HepG2 (cell line): ENCODE measurements around the gene PTGIS. TPM values are rescaled to one million over a fixed set of nuclear protein-coding genes. Genes with fewer than 3 reads are reported as not detected.
A peak's percentile ranks its signal among the peaks of the same experiment; 100 is the strongest.

Experiments used
- ATAC-seq: fragments of 200-7000 bp; cut with Tn5 transposase; 3 replicates; pipeline ENCODE4 v1.9.1; 2020; ENCODE audit warnings: mild to moderate bottlenecking, moderate library complexity
- BruUV-seq: library from RNA; stranded (reverse); fragments of 400-500 nt; replicated peaks from 2 replicates; lab custom pipeline; 2021; lab: Mats Ljungman, UMichigan
- CTCF ChIA-PET: fragments of 300-600 bp; formaldehyde crosslinking; extraction: SDS; loops from one replicate; lab custom pipeline; 2021; ENCODE audit warnings: low total read pairs, inconsistent platforms, low intra/inter-chr PET ratio; lab: Yijun Ruan, JAX
- POLR2A ChIA-PET: fragments of 350-600 bp; sonication (Branson Sonifier 250); formaldehyde crosslinking; loops from one replicate; lab custom pipeline; 2020; ENCODE audit warnings: antibody characterized with exemption, inconsistent platforms; lab: Yijun Ruan, JAX
- DNase-seq: peaks from one replicate; pipeline ENCODE4 v3.0.0-alpha.2; 2015; ENCODE audit warnings: low spot score
- FAIRE-seq: peaks from 3 replicates; lab custom pipeline; 2011; peaks lifted over from hg19 to GRCh38; lab: Jason Lieb, UNC
- H2AFZ ChIP-seq: one replicate; pipeline ENCODE4 v1.6.1; 2011; ENCODE audit warnings: low read length, inconsistent platforms
- H3K27ac ChIP-seq: fragments of 300-600 bp; 3 replicates; pipeline ENCODE4 v1.8.0; 2011; ENCODE audit warnings: mixed run types, mild to moderate bottlenecking, mixed read lengths, low read length, inconsistent platforms; ENCODE audit not compliant: insufficient read depth; ENCODE audit errors: extremely low read length
- H3K27me3 ChIP-seq, 2 experiments: fragments of 200-600 bp in 1 of 2; 2 replicates in 1 of 2; 3 replicates in 1 of 2; pipeline versions ENCODE4 v1.6.0 to v1.8.0; 2011; ENCODE audit warnings: low read length in 2 of 2, mild to moderate bottlenecking in 2 of 2, moderate library complexity in 2 of 2, inconsistent platforms in 1 of 2; ENCODE audit not compliant: insufficient read depth in 2 of 2, control insufficient read depth in 1 of 2
- H3K36me3 ChIP-seq, 2 experiments: fragments of 200-600 bp in 1 of 2; replicated peaks in 1 of 2; 2 replicates in 1 of 2; 3 replicates in 1 of 2; pipeline versions ENCODE4 v1.5.1 to v1.8.0; 2011; ENCODE audit warnings: low read length in 2 of 2, inconsistent platforms in 1 of 2; ENCODE audit not compliant: insufficient read depth in 2 of 2, control insufficient read depth in 1 of 2
- H3K4me1 ChIP-seq: 2 replicates; pipeline ENCODE4 v1.5.1; 2012; ENCODE audit warnings: low read length, inconsistent platforms; ENCODE audit not compliant: insufficient read depth
- H3K4me2 ChIP-seq: 2 replicates; pipeline ENCODE4 v1.6.0; 2011; ENCODE audit warnings: low read depth, low read length, inconsistent platforms
- H3K4me3 ChIP-seq, 3 experiments: fragments of 200-600 bp in 1 of 3; sonication (generic), shearing (Covaris generic) in 1 of 3; replicated peaks in 1 of 3; 2 replicates each; pipeline ENCODE4 v1.5.1; 2011 to 2016; ENCODE audit warnings: low read length in 3 of 3, inconsistent platforms in 2 of 3, low read depth in 2 of 3, mild to moderate bottlenecking in 2 of 3, control low read depth in 1 of 3, mixed read lengths in 1 of 3; ENCODE audit not compliant: insufficient read depth in 1 of 3
- H3K79me2 ChIP-seq: one replicate; pipeline ENCODE4 v1.6.1; 2011; ENCODE audit warnings: low read length, inconsistent platforms; ENCODE audit not compliant: insufficient read depth
- H3K9ac ChIP-seq: 2 replicates; pipeline ENCODE4 v1.6.0; 2011; ENCODE audit warnings: mild to moderate bottlenecking, low read depth, low read length, inconsistent platforms; ENCODE audit not compliant: insufficient read depth
- H3K9me3 ChIP-seq: 2 replicates; pipeline ENCODE4 v1.5.1; 2012; ENCODE audit warnings: mild to moderate bottlenecking, low read length
- H4K20me1 ChIP-seq: 2 replicates; pipeline ENCODE4 v1.6.0; 2011; ENCODE audit warnings: inconsistent platforms, mild to moderate bottlenecking, low read length, moderate library complexity; ENCODE audit not compliant: insufficient read depth
- HIVEP1 ChIP-seq: sonication (generic); formaldehyde crosslinking; IDR thresholded peaks from 2 replicates; pipeline ENCODE4 v1.4.0; 2020; ENCODE audit warnings: mild to moderate bottlenecking, missing genetic modification reagents
- HNRNPLL ChIP-seq: fragments of 200-400 bp; formaldehyde crosslinking; IDR thresholded peaks from 2 replicates; pipeline ENCODE4 v1.6.1; 2017; ENCODE audit warnings: mild to moderate bottlenecking, low read depth, low read length; ENCODE audit not compliant: poor library complexity, severe bottlenecking
- POLR2AphosphoS5 ChIP-seq: IDR thresholded peaks from 2 replicates; pipeline ENCODE4 v1.6.1; 2012; ENCODE audit warnings: low read depth, low read length
- RAD51 ChIP-seq: fragments of 450-650 bp; IDR thresholded peaks from 2 replicates; pipeline ENCODE4 v1.6.1; 2016; ENCODE audit warnings: borderline replicate concordance
- SETDB1 ChIP-seq: sonication (generic); formaldehyde crosslinking; IDR thresholded peaks from 2 replicates; pipeline ENCODE4 v1.5.1; 2020; ENCODE audit warnings: missing genetic modification reagents, mild to moderate bottlenecking, borderline replicate concordance
- TAF15 ChIP-seq: fragments of 200-400 bp; formaldehyde crosslinking; IDR thresholded peaks from one replicate; pipeline ENCODE4 v1.6.1; 2018; ENCODE audit warnings: mild to moderate bottlenecking, low read depth, low read length; ENCODE audit not compliant: poor library complexity, severe bottlenecking
- THAP11 ChIP-seq: IDR thresholded peaks from 2 replicates; pipeline ENCODE4 v1.6.1; 2016; ENCODE audit warnings: missing biosample characterization, missing genetic modification reagents
- YEATS4 ChIP-seq: sonication (generic); formaldehyde crosslinking; IDR thresholded peaks from 2 replicates; pipeline ENCODE4 v1.4.0; 2020; ENCODE audit warnings: missing genetic modification reagents, borderline replicate concordance
- ZMAT3 ChIP-seq: sonication (generic); formaldehyde crosslinking; conservative IDR thresholded peaks from 2 replicates; pipeline ENCODE4 v1.7.0; 2021; ENCODE audit warnings: missing genetic modification reagents
- ZNF232 ChIP-seq: sonication (generic); formaldehyde crosslinking; IDR thresholded peaks from 2 replicates; pipeline ENCODE4 v1.4.0; 2020; ENCODE audit warnings: missing genetic modification reagents, borderline replicate concordance
- ZNF34 ChIP-seq: sonication (generic); formaldehyde crosslinking; IDR thresholded peaks from 2 replicates; pipeline ENCODE4 v1.4.0; 2020; ENCODE audit warnings: mild to moderate bottlenecking, missing genetic modification reagents, borderline replicate concordance
- ZNF672 ChIP-seq: sonication (generic); formaldehyde crosslinking; IDR thresholded peaks from 2 replicates; pipeline ENCODE4 v1.8.1; 2022; ENCODE audit warnings: missing genetic modification reagents
- ZNF83 ChIP-seq: sonication (generic); formaldehyde crosslinking; IDR thresholded peaks from 2 replicates; pipeline ENCODE4 v1.4.0; 2020; ENCODE audit warnings: missing genetic modification reagents, mild to moderate bottlenecking, borderline replicate concordance
- WGBS: methylation state at CpG from one replicate; pipeline ENCODE4 v1.1.6; 2017; ENCODE audit warnings: low lambda C conversion rate; 5-methylcytosine and 5-hydroxymethylcytosine counted together
- in situ Hi-C: cut with HindIII; loops from 2 replicates; pipeline ENCODE4 v1.10.0; 2017; ENCODE audit warnings: low pct_unique_long_range_greater_than_20kb; ENCODE audit not compliant: extremely low pct_ligation_motif_present
- intact Hi-C: fragments of 100-400 bp; cut with micrococcal nuclease; formaldehyde crosslinking; loops from one replicate; pipeline ENCODE4 v1.10.0; 2022; ENCODE audit not compliant: unreplicated experiment
- polyA plus RNA-seq, 8 experiments: library from polyadenylated mRNA; depleted of rRNA in 3 of 8; stranded (reverse) in 7 of 8; unstranded in 1 of 8; fragments of >200 nt; fragmentation: Illumina TruSeq in 4 of 8; extraction: Trizol in 4 of 8; gene quantifications; 2 replicates each; pipeline versions ENCODE4 v1.2.1 to v1.2.3, GENCODE V29; 2011 to 2016; ENCODE audit warnings: low read depth in 4 of 8, missing spikeins in 1 of 8, mixed read lengths in 1 of 8; ENCODE audit not compliant: insufficient read depth in 1 of 8
- total RNA-seq, 5 experiments: library from RNA; depleted of rRNA; stranded (reverse); fragments of >200 nt; fragmentation: Illumina TruSeq; extraction: Trizol; gene quantifications; 2 replicates each; pipeline ENCODE4 v1.2.3, GENCODE V29; 2016; ENCODE audit warnings: low read depth in 1 of 5
- TF ChIP-seq, protein P1 (sequence below): sonication (generic); formaldehyde crosslinking; IDR thresholded peaks from 2 replicates; pipeline ENCODE4 v1.5.1; 2020; ENCODE audit warnings: missing genetic modification reagents, mild to moderate bottlenecking, borderline replicate concordance
- TF ChIP-seq, protein P2 (sequence below): sonication (generic); formaldehyde crosslinking; IDR thresholded peaks from 2 replicates; pipeline ENCODE4 v1.5.0; 2020; ENCODE audit warnings: missing genetic modification reagents, mild to moderate bottlenecking, borderline replicate concordance
- TF ChIP-seq, protein P3 (sequence below): sonication (generic); formaldehyde crosslinking; IDR thresholded peaks from 2 replicates; pipeline ENCODE4 v1.4.0; 2020; ENCODE audit warnings: mild to moderate bottlenecking, missing genetic modification reagents
- TF ChIP-seq, protein P4 (sequence below): sonication (generic); formaldehyde crosslinking; IDR thresholded peaks from 2 replicates; pipeline ENCODE4 v1.8.1; 2023; ENCODE audit warnings: mild to moderate bottlenecking, inconsistent platforms, moderate library complexity, missing genetic modification reagents, borderline replicate concordance

The PTGIS gene
- total and polyA plus RNA-seq, 2 of the 13 experiments (the other 11 are each of a cell fraction or from before 2014, with no cell fraction given), result not detected

DNA sequence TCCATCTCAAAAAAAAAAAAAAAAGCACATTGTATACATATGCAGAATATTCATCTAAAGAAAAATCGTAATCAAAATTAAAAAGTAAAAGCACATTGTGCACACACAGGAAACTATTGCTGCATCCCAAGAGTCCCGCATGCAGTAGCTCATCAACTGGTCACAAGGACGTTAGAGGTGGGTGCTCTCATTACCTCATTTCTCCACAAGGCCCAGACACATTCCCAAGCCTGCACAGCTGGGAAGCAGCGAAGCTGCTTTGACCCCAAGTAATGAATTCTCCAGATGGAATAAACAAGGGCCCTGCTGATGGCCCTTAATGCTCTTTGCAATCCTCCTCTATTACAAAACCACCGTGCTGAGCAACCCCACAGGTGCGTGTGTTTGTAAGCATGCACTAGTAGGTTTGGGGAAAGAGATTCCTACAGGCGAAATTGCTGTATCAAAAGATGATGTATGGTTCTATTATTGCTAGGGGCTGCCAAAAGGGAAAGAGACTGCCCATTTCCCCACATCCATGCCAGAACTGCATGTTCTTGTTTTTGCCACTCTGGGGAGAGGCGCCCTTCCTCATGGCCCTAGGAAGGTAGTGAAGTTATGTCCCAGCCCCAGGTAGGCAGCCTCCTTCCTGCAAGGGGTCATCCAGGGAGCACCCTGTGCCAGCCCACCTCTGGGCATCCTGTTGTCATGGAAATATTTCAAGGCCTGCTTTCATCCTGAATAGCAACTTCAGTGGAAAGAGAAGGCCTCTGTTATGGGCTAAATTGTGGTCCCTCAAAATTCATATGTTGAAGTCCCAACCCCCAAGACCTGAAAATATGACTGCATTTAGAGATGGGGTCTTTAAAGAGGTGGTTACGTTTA is 34.6 kb upstream of the PTGIS start:
- FAIRE-seq (no peak), DNase-seq (no peak), ATAC-seq (no peak)
- in situ Hi-C loops, result no loop called here
- ChIA-PET CTCF (interaction anchor here (1.2 to 4.2 kb wide), 2 partner anchors 58 to 61 kb away, joined by 5 to 38 read pairs; no protein-coding TSS in a partner anchor), POLR2A (interaction anchor here (0.6 to 6.8 kb wide), 3 partner anchors 19 to 334 kb away, joined by 3 to 126 read pairs (median 5); partner anchors contain the start of gene RNF114)
- 37% methylated on average over 9 of the region's 9 CpGs for WGBS
- Histone ChIP-seq H3K4me2 (peak overlapping the region; percentile 51), H2AFZ (no peak overlapping the region), H4K20me1 (no peaks in the 10 kb centered on the region), H3K9ac (no peak overlapping the region), H3K9me3 (no peaks in the 10 kb centered on the region), H3K4me1 (peaks cover 69% of the 10 kb centered on the region), H3K36me3 (no peaks in the 10 kb centered on the region), H3K4me3 (no peak overlapping the region), H3K79me2 (no peaks in the 10 kb centered on the region), H3K27me3 (no peaks in the 10 kb centered on the region), H3K27ac (no peak overlapping the region)
- BruUV-seq, result no TSS peak
- intact Hi-C loops, result loop anchor here (1.0 to 10.0 kb wide), 2 partner anchors 61 to 268 kb away; no protein-coding TSS in a partner anchor
- TF ChIP-seq, protein P1, sequence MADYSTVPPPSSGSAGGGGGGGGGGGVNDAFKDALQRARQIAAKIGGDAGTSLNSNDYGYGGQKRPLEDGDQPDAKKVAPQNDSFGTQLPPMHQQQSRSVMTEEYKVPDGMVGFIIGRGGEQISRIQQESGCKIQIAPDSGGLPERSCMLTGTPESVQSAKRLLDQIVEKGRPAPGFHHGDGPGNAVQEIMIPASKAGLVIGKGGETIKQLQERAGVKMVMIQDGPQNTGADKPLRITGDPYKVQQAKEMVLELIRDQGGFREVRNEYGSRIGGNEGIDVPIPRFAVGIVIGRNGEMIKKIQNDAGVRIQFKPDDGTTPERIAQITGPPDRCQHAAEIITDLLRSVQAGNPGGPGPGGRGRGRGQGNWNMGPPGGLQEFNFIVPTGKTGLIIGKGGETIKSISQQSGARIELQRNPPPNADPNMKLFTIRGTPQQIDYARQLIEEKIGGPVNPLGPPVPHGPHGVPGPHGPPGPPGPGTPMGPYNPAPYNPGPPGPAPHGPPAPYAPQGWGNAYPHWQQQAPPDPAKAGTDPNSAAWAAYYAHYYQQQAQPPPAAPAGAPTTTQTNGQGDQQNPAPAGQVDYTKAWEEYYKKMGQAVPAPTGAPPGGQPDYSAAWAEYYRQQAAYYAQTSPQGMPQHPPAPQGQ (CRISPR knock-in tag), result no peak
- TF ChIP-seq TAF15 (no peak), HNRNPLL (no peak), ZMAT3 (CRISPR knock-in tag) (0 out of 2 replicates have a peak, but pooled peaks have one; percentile 12), RAD51 (no peak), HIVEP1 (CRISPR knock-in tag) (peak; percentile 70; the same call in 1 of the 2 replicates), ZNF672 (peak; percentile 32; the same call in 1 of the 2 replicates), ZNF83 (CRISPR knock-in tag) (peak; percentile 1; the same call in 1 of the 2 replicates), ZNF232 (CRISPR knock-in tag) (0 out of 2 replicates have a peak, but pooled peaks have one; percentile 18), ZNF34 (CRISPR knock-in tag) (no peak), THAP11 (CRISPR knock-in tag) (no peak), SETDB1 (0 out of 2 replicates have a peak, but pooled peaks have one; percentile 32), POLR2AphosphoS5 (no peak), YEATS4 (CRISPR knock-in tag) (0 out of 2 replicates have a peak, but pooled peaks have one; percentile 48)
- TF ChIP-seq, protein P2, sequence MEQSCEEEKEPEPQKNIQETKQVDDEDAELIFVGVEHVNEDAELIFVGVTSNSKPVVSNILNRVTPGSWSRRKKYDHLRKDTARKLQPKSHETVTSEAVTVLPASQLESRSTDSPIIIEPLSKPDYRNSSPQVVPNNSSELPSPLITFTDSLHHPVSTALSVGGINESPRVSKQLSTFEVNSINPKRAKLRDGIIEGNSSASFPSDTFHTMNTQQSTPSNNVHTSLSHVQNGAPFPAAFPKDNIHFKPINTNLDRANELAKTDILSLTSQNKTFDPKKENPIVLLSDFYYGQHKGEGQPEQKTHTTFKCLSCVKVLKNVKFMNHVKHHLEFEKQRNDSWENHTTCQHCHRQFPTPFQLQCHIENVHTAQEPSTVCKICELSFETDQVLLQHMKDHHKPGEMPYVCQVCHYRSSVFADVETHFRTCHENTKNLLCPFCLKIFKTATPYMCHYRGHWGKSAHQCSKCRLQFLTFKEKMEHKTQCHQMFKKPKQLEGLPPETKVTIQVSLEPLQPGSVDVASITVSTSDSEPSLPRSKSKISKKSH, result no peak
- TF ChIP-seq, protein P3, sequence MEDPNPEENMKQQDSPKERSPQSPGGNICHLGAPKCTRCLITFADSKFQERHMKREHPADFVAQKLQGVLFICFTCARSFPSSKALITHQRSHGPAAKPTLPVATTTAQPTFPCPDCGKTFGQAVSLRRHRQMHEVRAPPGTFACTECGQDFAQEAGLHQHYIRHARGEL, result 0 out of 2 replicates have a peak, but pooled peaks have one; percentile 66
- TF ChIP-seq, protein P4, sequence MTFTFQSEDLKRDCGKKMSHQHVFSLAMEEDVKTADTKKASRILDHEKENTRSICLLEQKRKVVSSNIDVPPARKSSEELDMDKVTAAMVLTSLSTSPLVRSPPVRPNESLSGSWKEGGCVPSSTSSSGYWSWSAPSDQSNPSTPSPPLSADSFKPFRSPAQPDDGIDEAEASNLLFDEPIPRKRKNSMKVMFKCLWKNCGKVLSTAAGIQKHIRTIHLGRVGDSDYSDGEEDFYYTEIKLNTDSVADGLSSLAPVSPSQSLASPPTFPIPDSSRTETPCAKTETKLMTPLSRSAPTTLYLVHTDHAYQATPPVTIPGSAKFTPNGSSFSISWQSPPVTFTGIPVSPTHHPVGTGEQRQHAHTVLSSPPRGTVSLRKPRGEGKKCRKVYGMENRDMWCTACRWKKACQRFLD (CRISPR knock-in tag), result 0 out of 2 replicates have a peak, but pooled peaks have one; percentile 14
